HCT116 (cell line): Measurements from ENCODE around the gene NSG1. TPM values are rescaled to one million over a fixed set of nuclear protein-coding genes. Genes with fewer than 3 reads are reported as not detected.

Source experiments
- ATAC-seq: fragments of 200-7000 bp; cut with Tn5 transposase; 2 replicates; pipeline ENCODE4 v1.9.1; 2020; ENCODE audit warnings: mild to moderate bottlenecking, moderate library complexity
- BruUV-seq: library from RNA; stranded (reverse); fragments of 400-500 nt; replicated peaks from 2 replicates; lab custom pipeline; 2021; lab: Mats Ljungman, UMichigan
- CTCF ChIA-PET: fragments of 300-600 bp; sonication (Branson Sonifier 250); formaldehyde crosslinking; loops from one replicate; lab custom pipeline; 2021; ENCODE audit warnings: antibody characterized with exemption; lab: Charles Lee
- POLR2A ChIA-PET: fragments of 300-600, 350-600 bp; sonication (Branson Sonifier 250); formaldehyde crosslinking; loops from one replicate; lab custom pipeline; 2021; ENCODE audit warnings: antibody characterized with exemption; lab: Charles Lee
- RAD21 ChIA-PET, 2 experiments: fragments of 300-600 bp; sonication (Branson Sonifier 250); formaldehyde crosslinking; loops; one replicate each; lab custom pipeline; 2023; ENCODE audit warnings: low total read pairs in 2 of 2; ENCODE audit not compliant: uncharacterized antibody in 2 of 2, unreplicated experiment in 2 of 2, low non-redundant PET in 1 of 2; lab: Charles Lee
- DNase-seq: peaks from one replicate; pipeline ENCODE4 v3.0.0-alpha.2; 2010; ENCODE audit warnings: low read depth, low spot score
- H2AFZ ChIP-seq: fragments of 200-600 bp; shearing (Covaris generic), sonication (generic); 2 replicates; pipeline ENCODE4 v1.6.1; 2017; ENCODE audit warnings: low read depth, mixed run types, mixed read lengths, antibody characterized with exemption, low read length; ENCODE audit not compliant: poor library complexity, severe bottlenecking
- H3K27ac ChIP-seq: 2 replicates; pipeline ENCODE4 v1.5.1; 2012; ENCODE audit warnings: low read depth, low read length
- H3K27me3 ChIP-seq: fragments of 200-600 bp; sonication (generic); 2 replicates; pipeline ENCODE4 v1.6.1; 2016; ENCODE audit warnings: mixed run types, low read length, mixed read lengths; ENCODE audit not compliant: insufficient read depth
- H3K36me3 ChIP-seq, 2 experiments: fragments of 200-500 bp in 1 of 2; fragments of 200-600 bp in 1 of 2; sonication (Bioruptor generic) in 1 of 2; sonication (generic) in 1 of 2; 2 replicates each; pipeline versions ENCODE4 v1.5.1 to v1.6.1; 2014 to 2016; ENCODE audit warnings: low read length in 2 of 2, inconsistent platforms in 1 of 2, mixed read lengths in 1 of 2, mixed run types in 1 of 2; ENCODE audit not compliant: insufficient read depth in 2 of 2, control insufficient read depth in 1 of 2
- H3K4me1 ChIP-seq, 2 experiments: fragments of 200-600 bp in 1 of 2; sonication (generic) in 1 of 2; 2 replicates each; pipeline versions ENCODE4 v1.5.1 to v1.6.1; 2012 to 2017; ENCODE audit warnings: low read length in 2 of 2, inconsistent platforms in 1 of 2, mild to moderate bottlenecking in 1 of 2, mixed read lengths in 1 of 2, mixed run types in 1 of 2, moderate library complexity in 1 of 2; ENCODE audit not compliant: insufficient read depth in 2 of 2, control insufficient read depth in 1 of 2
- H3K4me2 ChIP-seq: fragments of 200-600 bp; sonication (generic); 2 replicates; pipeline ENCODE4 v1.6.1; 2017; ENCODE audit warnings: mixed run types, low read length, mixed read lengths
- H3K4me3 ChIP-seq, 2 experiments: fragments of 200-600 bp in 1 of 2; sonication (generic) in 1 of 2; replicated peaks in 1 of 2; 2 replicates each; pipeline ENCODE4 v1.5.1; 2011 to 2016; ENCODE audit warnings: low read length in 2 of 2, control low read depth in 1 of 2, low read depth in 1 of 2, mild to moderate bottlenecking in 1 of 2, mixed read lengths in 1 of 2, mixed run types in 1 of 2
- H3K79me2 ChIP-seq: fragments of 200-600 bp; sonication (generic); 2 replicates; pipeline ENCODE4 v1.6.1; 2017; ENCODE audit warnings: mild to moderate bottlenecking, mixed run types, low read length, moderate library complexity, mixed read lengths; ENCODE audit not compliant: insufficient read depth
- H3K9ac ChIP-seq: fragments of 200-600 bp; sonication (generic); 2 replicates; pipeline ENCODE4 v1.6.1; 2016; ENCODE audit warnings: low read length, mixed read lengths
- H3K9me2 ChIP-seq: fragments of 200-600 bp; sonication (generic), shearing (Covaris generic); 2 replicates; pipeline ENCODE4 v1.6.1; 2017; ENCODE audit warnings: mixed run types, mild to moderate bottlenecking, moderate library complexity; ENCODE audit not compliant: insufficient read depth
- H3K9me3 ChIP-seq, 2 experiments: fragments of 200-500 bp in 1 of 2; fragments of 200-600 bp in 1 of 2; sonication (Bioruptor generic) in 1 of 2; sonication (generic) in 1 of 2; 2 replicates each; pipeline ENCODE4 v1.6.1; 2014 to 2017; ENCODE audit warnings: low read length in 2 of 2, mixed read lengths in 2 of 2, inconsistent platforms in 1 of 2, low read depth in 1 of 2, mild to moderate bottlenecking in 1 of 2, mixed run types in 1 of 2, moderate library complexity in 1 of 2; ENCODE audit not compliant: control insufficient read depth in 1 of 2, insufficient read depth in 1 of 2
- H4K20me1 ChIP-seq: fragments of 200-600 bp; sonication (generic), shearing (Covaris generic); 2 replicates; pipeline ENCODE4 v1.6.1; 2017; ENCODE audit warnings: mixed run types, mild to moderate bottlenecking, moderate library complexity; ENCODE audit not compliant: insufficient read depth
- CBX3 ChIP-seq: IDR thresholded peaks from 2 replicates; pipeline ENCODE4 v1.6.1; 2012; ENCODE audit warnings: low read depth
- CEBPB ChIP-seq: IDR thresholded peaks from 2 replicates; pipeline ENCODE4 v1.6.1; 2012; ENCODE audit warnings: low read depth
- EGR1 ChIP-seq: IDR thresholded peaks from 2 replicates; pipeline ENCODE4 v1.6.1; 2012; ENCODE audit warnings: low read depth
- ELF1 ChIP-seq: IDR thresholded peaks from 2 replicates; pipeline ENCODE4 v1.6.1; 2012; ENCODE audit warnings: low read depth, borderline replicate concordance
- EZH2 ChIP-seq: fragments of 200-600 bp; sonication (generic); IDR thresholded peaks from 2 replicates; pipeline ENCODE4 v1.6.1; 2017; ENCODE audit warnings: antibody characterized with exemption, mixed run types
- EZH2phosphoT487 ChIP-seq: fragments of 200-600 bp; IDR thresholded peaks from 2 replicates; pipeline ENCODE4 v1.6.1; 2018; ENCODE audit warnings: antibody characterized with exemption, borderline replicate concordance
- POLR2A ChIP-seq: IDR thresholded peaks from 2 replicates; pipeline ENCODE4 v1.7.0; 2011; ENCODE audit warnings: borderline replicate concordance; ENCODE audit not compliant: insufficient read depth, insufficient read length; ENCODE audit errors: extremely low read depth
- POLR2AphosphoS5 ChIP-seq: IDR thresholded peaks from 2 replicates; pipeline ENCODE4 v1.6.1; 2011; ENCODE audit warnings: mild to moderate bottlenecking, low read depth, low read length, moderate library complexity
- RAD21 ChIP-seq: IDR thresholded peaks from 2 replicates; pipeline ENCODE4 v1.6.1; 2012; ENCODE audit warnings: low read depth, mild to moderate bottlenecking
- SIN3A ChIP-seq: IDR thresholded peaks from 2 replicates; pipeline ENCODE4 v1.6.1; 2012; ENCODE audit warnings: low read depth
- SP1 ChIP-seq: IDR thresholded peaks from 2 replicates; pipeline ENCODE4 v1.6.1; 2012; ENCODE audit warnings: low read depth
- SRF ChIP-seq: IDR thresholded peaks from 2 replicates; pipeline ENCODE4 v1.6.1; 2012; ENCODE audit warnings: low read depth
- TCF7L2 ChIP-seq: IDR thresholded peaks from 2 replicates; pipeline ENCODE4 v1.7.0; 2011; ENCODE audit warnings: borderline replicate concordance, inconsistent platforms; ENCODE audit not compliant: insufficient read depth, insufficient read length; ENCODE audit errors: extremely low read depth
- YY1 ChIP-seq: IDR thresholded peaks from 2 replicates; pipeline ENCODE4 v1.6.1; 2011; ENCODE audit warnings: low read length, low read depth, moderate library complexity, mild to moderate bottlenecking; ENCODE audit not compliant: insufficient replicate concordance; ENCODE audit errors: extremely low read depth
- ZBTB33 ChIP-seq: IDR thresholded peaks from 2 replicates; pipeline ENCODE4 v1.6.1; 2011; ENCODE audit warnings: mild to moderate bottlenecking, low read length, moderate library complexity; ENCODE audit not compliant: insufficient replicate concordance; ENCODE audit errors: extremely low read depth
- intact Hi-C: fragments of 100-400 bp; cut with micrococcal nuclease; formaldehyde crosslinking; loops from 2 replicates; pipeline ENCODE4 v1.10.0; 2022
- total RNA-seq: library from RNA; stranded (reverse); gene quantifications from one replicate; pipeline ENCODE4 v1.2.1, GENCODE V29; 2021; ENCODE audit not compliant: unreplicated experiment
- TF ChIP-seq, protein P1 (sequence below), 3 experiments: fragments of 200-600 bp in 1 of 3; sonication (generic) in 1 of 3; IDR thresholded peaks in 2 of 3; conservative IDR thresholded peaks in 1 of 3; 2 replicates each; pipeline ENCODE4 v1.5.1; 2012 to 2017; ENCODE audit warnings: low read depth in 2 of 3, low read length in 2 of 3, antibody characterized with exemption in 1 of 3, borderline replicate concordance in 1 of 3, control low read depth in 1 of 3, mild to moderate bottlenecking in 1 of 3, mixed read lengths in 1 of 3, mixed run types in 1 of 3, moderate library complexity in 1 of 3; ENCODE audit not compliant: insufficient read depth in 1 of 3
- TF ChIP-seq, protein P2 (sequence below): IDR thresholded peaks from 2 replicates; pipeline ENCODE4 v1.6.1; 2012
- TF ChIP-seq, protein P3 (sequence below): IDR thresholded peaks from 2 replicates; pipeline ENCODE4 v1.6.1; 2012; ENCODE audit warnings: low read depth

The NSG1 gene
- total RNA-seq, 1 experiment from 2014 or later = 0.12 TPM

GRCh38 chr4:4343038-4343437 is 43.9 kb upstream of the NSG1 start:
- RAD21 ChIA-PET = no interaction called here
- POLR2A ChIA-PET = no interaction called here
- no peaks in the 10 kb centered on the region for H3K9me3 ChIP-seq
- H3K27ac ChIP-seq = no peak overlapping the region
- no TSS peak for BruUV-seq
- no peaks in the 10 kb centered on the region for H3K4me1 ChIP-seq
- no peaks in the 10 kb centered on the region for H4K20me1 ChIP-seq
- no peak overlapping the region for H3K4me2 ChIP-seq
- intact Hi-C loops = no loop called here
- ATAC-seq = no peak
- H3K9me2 ChIP-seq = no peaks in the 10 kb centered on the region
- H3K9ac ChIP-seq = no peak overlapping the region
- DNase-seq = no peak
- no peak overlapping the region for H2AFZ ChIP-seq
- no peaks in the 10 kb centered on the region for H3K27me3 ChIP-seq
- H3K36me3 ChIP-seq = no peaks in the 10 kb centered on the region
- CTCF ChIA-PET = no interaction called here
- H3K79me2 ChIP-seq = no peaks in the 10 kb centered on the region
- no peak for TF ChIP-seq EZH2phosphoT487
- TF ChIP-seq TCF7L2 = no peak
- no peak for TF ChIP-seq EGR1
- TF ChIP-seq SP1 = no peak
- TF ChIP-seq, protein P1, sequence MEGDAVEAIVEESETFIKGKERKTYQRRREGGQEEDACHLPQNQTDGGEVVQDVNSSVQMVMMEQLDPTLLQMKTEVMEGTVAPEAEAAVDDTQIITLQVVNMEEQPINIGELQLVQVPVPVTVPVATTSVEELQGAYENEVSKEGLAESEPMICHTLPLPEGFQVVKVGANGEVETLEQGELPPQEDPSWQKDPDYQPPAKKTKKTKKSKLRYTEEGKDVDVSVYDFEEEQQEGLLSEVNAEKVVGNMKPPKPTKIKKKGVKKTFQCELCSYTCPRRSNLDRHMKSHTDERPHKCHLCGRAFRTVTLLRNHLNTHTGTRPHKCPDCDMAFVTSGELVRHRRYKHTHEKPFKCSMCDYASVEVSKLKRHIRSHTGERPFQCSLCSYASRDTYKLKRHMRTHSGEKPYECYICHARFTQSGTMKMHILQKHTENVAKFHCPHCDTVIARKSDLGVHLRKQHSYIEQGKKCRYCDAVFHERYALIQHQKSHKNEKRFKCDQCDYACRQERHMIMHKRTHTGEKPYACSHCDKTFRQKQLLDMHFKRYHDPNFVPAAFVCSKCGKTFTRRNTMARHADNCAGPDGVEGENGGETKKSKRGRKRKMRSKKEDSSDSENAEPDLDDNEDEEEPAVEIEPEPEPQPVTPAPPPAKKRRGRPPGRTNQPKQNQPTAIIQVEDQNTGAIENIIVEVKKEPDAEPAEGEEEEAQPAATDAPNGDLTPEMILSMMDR (IDR thresholded peaks at IDR 0.05 in 2 of 3, conservative IDR thresholded peaks at IDR 0.05 in 1 of 3; ENCODE audit: borderline replicate concordance in 1 of 3, insufficient read depth in 1 of 3, low read depth in 2 of 3, low read length in 2 of 3) = no peak
- TF ChIP-seq POLR2AphosphoS5 = no peak
- TF ChIP-seq, protein P2, sequence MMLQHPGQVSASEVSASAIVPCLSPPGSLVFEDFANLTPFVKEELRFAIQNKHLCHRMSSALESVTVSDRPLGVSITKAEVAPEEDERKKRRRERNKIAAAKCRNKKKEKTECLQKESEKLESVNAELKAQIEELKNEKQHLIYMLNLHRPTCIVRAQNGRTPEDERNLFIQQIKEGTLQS = no peak
- TF ChIP-seq ELF1 = no peak
- TF ChIP-seq, protein P3, sequence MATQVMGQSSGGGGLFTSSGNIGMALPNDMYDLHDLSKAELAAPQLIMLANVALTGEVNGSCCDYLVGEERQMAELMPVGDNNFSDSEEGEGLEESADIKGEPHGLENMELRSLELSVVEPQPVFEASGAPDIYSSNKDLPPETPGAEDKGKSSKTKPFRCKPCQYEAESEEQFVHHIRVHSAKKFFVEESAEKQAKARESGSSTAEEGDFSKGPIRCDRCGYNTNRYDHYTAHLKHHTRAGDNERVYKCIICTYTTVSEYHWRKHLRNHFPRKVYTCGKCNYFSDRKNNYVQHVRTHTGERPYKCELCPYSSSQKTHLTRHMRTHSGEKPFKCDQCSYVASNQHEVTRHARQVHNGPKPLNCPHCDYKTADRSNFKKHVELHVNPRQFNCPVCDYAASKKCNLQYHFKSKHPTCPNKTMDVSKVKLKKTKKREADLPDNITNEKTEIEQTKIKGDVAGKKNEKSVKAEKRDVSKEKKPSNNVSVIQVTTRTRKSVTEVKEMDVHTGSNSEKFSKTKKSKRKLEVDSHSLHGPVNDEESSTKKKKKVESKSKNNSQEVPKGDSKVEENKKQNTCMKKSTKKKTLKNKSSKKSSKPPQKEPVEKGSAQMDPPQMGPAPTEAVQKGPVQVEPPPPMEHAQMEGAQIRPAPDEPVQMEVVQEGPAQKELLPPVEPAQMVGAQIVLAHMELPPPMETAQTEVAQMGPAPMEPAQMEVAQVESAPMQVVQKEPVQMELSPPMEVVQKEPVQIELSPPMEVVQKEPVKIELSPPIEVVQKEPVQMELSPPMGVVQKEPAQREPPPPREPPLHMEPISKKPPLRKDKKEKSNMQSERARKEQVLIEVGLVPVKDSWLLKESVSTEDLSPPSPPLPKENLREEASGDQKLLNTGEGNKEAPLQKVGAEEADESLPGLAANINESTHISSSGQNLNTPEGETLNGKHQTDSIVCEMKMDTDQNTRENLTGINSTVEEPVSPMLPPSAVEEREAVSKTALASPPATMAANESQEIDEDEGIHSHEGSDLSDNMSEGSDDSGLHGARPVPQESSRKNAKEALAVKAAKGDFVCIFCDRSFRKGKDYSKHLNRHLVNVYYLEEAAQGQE = no peak
- no peak for TF ChIP-seq ZBTB33
- TF ChIP-seq POLR2A = no peak
- no peak for TF ChIP-seq SRF
- no peak for TF ChIP-seq EZH2
- TF ChIP-seq CBX3 = no peak
- TF ChIP-seq RAD21 = no peak
- TF ChIP-seq CEBPB = no peak
- TF ChIP-seq SIN3A = no peak
- TF ChIP-seq YY1 = no peak
- no peak overlapping the region for H3K4me3 ChIP-seq
